ENCODE data around the gene C2CD2L. TPM values are rescaled to one million over a fixed set of nuclear protein-coding genes. Genes with fewer than 3 reads are reported as not detected.
"Not testable (repeated sequence)": the region's sequence is repeated elsewhere in the genome, so short reads cannot be mapped to it uniquely, and the experiment has no call there.

C2CD2L gene
- total RNA-seq, 1 experiment from 2014 or later, result 9.3 TPM

GRCh38 chr11:119166368-119167076, 59.4 kb downstream of the C2CD2L start:
- H3K27ac ChIP-seq, result peak overlapping the region; percentile 38
- no peaks in the 10 kb centered on the region for H3K36me3 ChIP-seq (ENCODE audit: low read depth)
- no peaks in the 10 kb centered on the region for H3K9me3 ChIP-seq (ENCODE audit: insufficient read depth, low read depth)
- peaks cover 29% of the 10 kb centered on the region for H3K4me1 ChIP-seq (replicated peaks; ENCODE audit: insufficient read depth)
- ChIA-PET CTCF (interaction anchor here (1.1 kb wide), 1 partner anchor 9 kb away, joined by 3 read pairs; no protein-coding TSS in a partner anchor), POLR2A (ENCODE audit: unreplicated experiment) (interaction anchor here (0.6 to 1.0 kb wide), 2 partner anchors 81 to 544 kb away, joined by 4 to 5 read pairs; partner anchors contain the start of gene HMBS)
- H3K4me3 ChIP-seq, result no peak overlapping the region
- no peaks in the 10 kb centered on the region for H4K20me1 ChIP-seq (ENCODE audit: insufficient read depth)
- H3F3A ChIP-seq (ENCODE audit: insufficient read depth, low read depth), result peaks cover 48% of the 10 kb centered on the region
- intact Hi-C loops (cut with micrococcal nuclease; ENCODE audit: unreplicated experiment), result no loop called here
- no peak overlapping the region for H2AFZ ChIP-seq
- H3K79me2 ChIP-seq (ENCODE audit: low read depth), result no peaks in the 10 kb centered on the region
- H3K27me3 ChIP-seq (ENCODE audit: insufficient read depth, low read depth), result no peaks in the 10 kb centered on the region
- peak; percentile 73 to 98 for DNase-seq
- H3K4me2 ChIP-seq, result peak overlapping the region; percentile 22; the same call in 1 of the 2 replicates
- no TSS peak for BruUV-seq (replicated peaks)
- H3K9me2 ChIP-seq (ENCODE audit: insufficient read depth), result no peaks in the 10 kb centered on the region
- no peak for TF ChIP-seq EZH2 (IDR thresholded peaks at IDR 0.05; ENCODE audit: low read depth)
- TF ChIP-seq CTCF (conservative IDR thresholded peaks at IDR 0.05), result no peak

GRCh38 chr11:119167077-119167458, 59.9 kb downstream of the C2CD2L start:
- H2AFZ ChIP-seq; intact Hi-C loops (cut with micrococcal nuclease; ENCODE audit: unreplicated experiment); H3K79me2 ChIP-seq (ENCODE audit: low read depth); H3K4me3 ChIP-seq; BruUV-seq (replicated peaks); DNase-seq; H3K36me3 ChIP-seq (ENCODE audit: low read depth); H3K9me3 ChIP-seq (ENCODE audit: insufficient read depth, low read depth); H4K20me1 ChIP-seq (ENCODE audit: insufficient read depth); H3K27me3 ChIP-seq (ENCODE audit: insufficient read depth, low read depth); H3K9me2 ChIP-seq (ENCODE audit: insufficient read depth): not testable (repeated sequence)
- Histone ChIP-seq H3F3A (ENCODE audit: insufficient read depth, low read depth) (peaks cover 48% of the 10 kb centered on the region), H3K27ac (0 out of 2 replicates have a peak overlapping the region, but pooled peaks have one; percentile 38), H3K4me1 (replicated peaks; ENCODE audit: insufficient read depth) (peaks cover 29% of the 10 kb centered on the region), H3K4me2 (peak overlapping the region; percentile 22; the same call in 1 of the 2 replicates)
- CTCF ChIA-PET, result interaction anchor here (1.1 kb wide), 1 partner anchor 10 kb away, joined by 3 read pairs; no protein-coding TSS in a partner anchor
- POLR2A ChIA-PET (ENCODE audit: unreplicated experiment), result interaction anchor here (0.6 to 1.0 kb wide), 2 partner anchors 82 to 544 kb away, joined by 4 to 5 read pairs; partner anchors contain the start of gene HMBS

GRCh38 chr11:119167933-119168332, 60.8 kb downstream of the C2CD2L start:
- no peak overlapping the region for H2AFZ ChIP-seq
- H3K36me3 ChIP-seq (ENCODE audit: low read depth), result no peaks in the 10 kb centered on the region
- no peaks in the 10 kb centered on the region for H3K79me2 ChIP-seq (ENCODE audit: low read depth)
- TF ChIP-seq EZH2 (IDR thresholded peaks at IDR 0.05; ENCODE audit: low read depth) (no peak), CTCF (conservative IDR thresholded peaks at IDR 0.05) (no peak)
- H3K9me2 ChIP-seq (ENCODE audit: insufficient read depth), result no peaks in the 10 kb centered on the region
- CTCF ChIA-PET, result no interaction called here
- no peak overlapping the region; the same call in 1 of the 2 replicates for H3K4me2 ChIP-seq
- peaks cover 48% of the 10 kb centered on the region for H3F3A ChIP-seq (ENCODE audit: insufficient read depth, low read depth)
- intact Hi-C loops (cut with micrococcal nuclease; ENCODE audit: unreplicated experiment), result loop anchor here (2.0 kb wide), 2 partner anchors 29 to 73 kb away; a partner anchor contains a TSS
- H3K4me3 ChIP-seq, result no peak overlapping the region
- no TSS peak for BruUV-seq (replicated peaks)
- H3K9me3 ChIP-seq (ENCODE audit: insufficient read depth, low read depth), result no peaks in the 10 kb centered on the region
- POLR2A ChIA-PET (ENCODE audit: unreplicated experiment), result no interaction called here
- H3K4me1 ChIP-seq (replicated peaks; ENCODE audit: insufficient read depth), result peaks cover 31% of the 10 kb centered on the region
- no peak overlapping the region for H3K27ac ChIP-seq
- H4K20me1 ChIP-seq (ENCODE audit: insufficient read depth), result no peaks in the 10 kb centered on the region
- DNase-seq, result no peak
- H3K27me3 ChIP-seq (ENCODE audit: insufficient read depth, low read depth), result no peaks in the 10 kb centered on the region

Other genes starting within 250 kb of the C2CD2L start
- gene CXCR5, start 223.5 kb upstream of the C2CD2L start, total RNA-seq (2021), result not detected in 2 replicates
- 75.9 and 108 TPM in 2 replicates for gene BCL9L, start 181.4 kb upstream of the C2CD2L start, total RNA-seq (2021)
- 17.1 and 23.2 TPM in 2 replicates for gene UPK2, start 151.0 kb upstream of the C2CD2L start, total RNA-seq (2021)
- not detected in 2 replicates for gene FOXR1, start 135.6 kb upstream of the C2CD2L start, total RNA-seq (2021)
- 61.7 and 73.9 TPM in 2 replicates for gene CENATAC, start 109.2 kb upstream of the C2CD2L start, total RNA-seq (2021)
- 954 and 984 TPM in 2 replicates for gene RPS25, start 89.0 kb upstream of the C2CD2L start, total RNA-seq (2021)
- 49.2 and 51.4 TPM in 2 replicates for gene TRAPPC4, start 88.6 kb upstream of the C2CD2L start, total RNA-seq (2021)
- gene SLC37A4, start 76.5 kb upstream of the C2CD2L start, total RNA-seq (2021), result 23.2 and 24.3 TPM in 2 replicates
- 92.0 and 117 TPM in 2 replicates for gene HYOU1, start 50.1 kb upstream of the C2CD2L start, total RNA-seq (2021)
- 21.1 and 22.9 TPM in 2 replicates for gene VPS11, start 39.5 kb upstream of the C2CD2L start, total RNA-seq (2021)
- 49.3 and 54.9 TPM in 2 replicates for gene HMBS, start 22.5 kb upstream of the C2CD2L start, total RNA-seq (2021)
- 32.8 and 41.1 TPM in 2 replicates for gene DPAGT1, start 5.5 kb upstream of the C2CD2L start, total RNA-seq (2021)
- gene HINFP, start 14.2 kb downstream of the C2CD2L start, total RNA-seq (2021), result 34.9 and 35.5 TPM in 2 replicates
- 0.11 TPM in 1 of 2 replicates, not detected in the other for gene ABCG4, start 41.7 kb downstream of the C2CD2L start, total RNA-seq (2021)
- gene NLRX1, start 61.4 kb downstream of the C2CD2L start, total RNA-seq (2021), result 18.4 and 22.5 TPM in 2 replicates
- gene NHERF4, start 78.1 kb downstream of the C2CD2L start, total RNA-seq (2021), result 0.73 TPM in 1 of 2 replicates, not detected in the other
- 26.3 and 32.9 TPM in 2 replicates for gene CBL, start 99.0 kb downstream of the C2CD2L start, total RNA-seq (2021)
- 38.8 and 54.5 TPM in 2 replicates for gene MCAM, start 209.8 kb downstream of the C2CD2L start, total RNA-seq (2021)
- gene RNF26, start 227.2 kb downstream of the C2CD2L start, total RNA-seq (2021), result 55.0 and 64.3 TPM in 2 replicates
- not detected in 2 replicates for gene C1QTNF5, start 233.5 kb downstream of the C2CD2L start, total RNA-seq (2021)
- gene MFRP, start 239.4 kb downstream of the C2CD2L start, total RNA-seq (2021), result not detected in 2 replicates

Data from PC-9 (cell line).